ENCODE data around the gene HMCN1.

DNA sequence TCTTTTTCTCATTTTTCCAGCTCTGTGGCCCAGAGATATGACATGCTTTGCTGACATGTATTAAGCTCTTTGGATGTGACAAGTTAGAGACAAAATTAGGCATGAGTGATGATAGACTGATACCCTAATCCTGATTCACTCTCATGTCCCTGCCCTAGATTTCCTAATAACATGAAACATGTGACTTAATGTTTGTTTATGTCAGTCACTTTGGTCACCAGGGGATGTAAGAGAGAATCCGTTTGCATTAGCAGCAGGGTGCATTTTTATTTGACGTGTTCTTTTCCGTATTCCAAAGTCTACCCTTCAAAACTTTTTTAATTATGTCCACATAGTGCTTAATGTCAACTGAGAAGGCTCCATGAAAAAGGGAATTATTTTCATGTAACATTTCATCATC lies 192.4 kb downstream of the HMCN1 start:
- TF ChIP-seq, protein P1, sequence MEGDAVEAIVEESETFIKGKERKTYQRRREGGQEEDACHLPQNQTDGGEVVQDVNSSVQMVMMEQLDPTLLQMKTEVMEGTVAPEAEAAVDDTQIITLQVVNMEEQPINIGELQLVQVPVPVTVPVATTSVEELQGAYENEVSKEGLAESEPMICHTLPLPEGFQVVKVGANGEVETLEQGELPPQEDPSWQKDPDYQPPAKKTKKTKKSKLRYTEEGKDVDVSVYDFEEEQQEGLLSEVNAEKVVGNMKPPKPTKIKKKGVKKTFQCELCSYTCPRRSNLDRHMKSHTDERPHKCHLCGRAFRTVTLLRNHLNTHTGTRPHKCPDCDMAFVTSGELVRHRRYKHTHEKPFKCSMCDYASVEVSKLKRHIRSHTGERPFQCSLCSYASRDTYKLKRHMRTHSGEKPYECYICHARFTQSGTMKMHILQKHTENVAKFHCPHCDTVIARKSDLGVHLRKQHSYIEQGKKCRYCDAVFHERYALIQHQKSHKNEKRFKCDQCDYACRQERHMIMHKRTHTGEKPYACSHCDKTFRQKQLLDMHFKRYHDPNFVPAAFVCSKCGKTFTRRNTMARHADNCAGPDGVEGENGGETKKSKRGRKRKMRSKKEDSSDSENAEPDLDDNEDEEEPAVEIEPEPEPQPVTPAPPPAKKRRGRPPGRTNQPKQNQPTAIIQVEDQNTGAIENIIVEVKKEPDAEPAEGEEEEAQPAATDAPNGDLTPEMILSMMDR (conservative IDR thresholded peaks at IDR 0.05): no peak
- no peak for TF ChIP-seq ZFX (IDR thresholded peaks at IDR 0.05)

Data from C4-2B (cell line).